Measurements from ENCODE around the gene PCDHB3.
"Not testable (repeated sequence)": the region's sequence is repeated elsewhere in the genome, so short reads cannot be mapped to it uniquely, and the experiment has no call there.

The PCDHB3 gene

GRCh38 chr5:141137346-141137745 lies 37.1 kb downstream of the PCDHB3 start:
- not testable (repeated sequence) for DNase-seq

GRCh38 chr5:141149812-141150211 lies 49.5 kb downstream of the PCDHB3 start, which contains the start of gene PCDHB6:
PCDHB6 (plus strand) TSS chr5:141150057; CDS start chr5:141150258, 201 bp downstream.
- DNase-seq: no peak

GRCh38 chr5:141150224-141150992 lies 50.1 kb downstream of the PCDHB3 start:
- no peak for DNase-seq

- no peak for DNase-seq
Measured at GRCh38 chr5:141150993-141151325, 50.7 kb downstream of the PCDHB3 start.

GRCh38 chr5:141151632-141152031 lies 51.4 kb downstream of the PCDHB3 start:
- not testable (repeated sequence) for DNase-seq

GRCh38 chr5:141152096-141152495 lies 51.8 kb downstream of the PCDHB3 start:
- not testable (repeated sequence) for DNase-seq
